Ovary (tissue), 9 donors: ENCODE measurements around the gene PXYLP1. TPM values are rescaled to one million over a fixed set of nuclear protein-coding genes. Genes with fewer than 3 reads are reported as not detected.

Experiments
- DNase-seq, 5 donors: peaks; one replicate each; pipeline ENCODE4 v3.0.0-alpha.2; 2019 to 2020
- H3K27ac ChIP-seq, 2 donors: fragments of 200-600 bp; one replicate each; pipeline versions ENCODE4 v1.5.1 to v1.8.0; 2019 to 2022
- H3K27me3 ChIP-seq: fragments of 200-600 bp; one replicate; pipeline ENCODE4 v1.8.0; 2022
- H3K36me3 ChIP-seq: fragments of 200-600 bp; sonication (generic); one replicate; pipeline ENCODE4 v1.5.1; 2019
- H3K4me1 ChIP-seq: one replicate; pipeline ENCODE4 v1.8.1; 2013; ENCODE audit warnings: mild to moderate bottlenecking, moderate library complexity; ENCODE audit not compliant: insufficient read depth
- H3K4me3 ChIP-seq: fragments of 200-600 bp; sonication (generic); one replicate; pipeline ENCODE4 v1.5.1; 2017
- H3K9me3 ChIP-seq, 2 donors: fragments of 200-600 bp in 1 of 2; sonication (generic) in 1 of 2; one replicate each; pipeline versions ENCODE4 v1.5.1 to v1.8.1; 2013 to 2019; ENCODE audit warnings: mild to moderate bottlenecking in 1 of 2, moderate library complexity in 1 of 2
- CTCF ChIP-seq, 3 donors: fragments of 450-650 bp in 2 of 3; fragments of 200-600 bp in 1 of 3; IDR thresholded peaks; one replicate each; pipeline versions ENCODE4 v1.5.1 to v1.8.0; 2016 to 2022; ENCODE audit warnings: antibody characterized with exemption in 3 of 3, mild to moderate bottlenecking in 1 of 3
- EP300 ChIP-seq: sonication (generic); formaldehyde crosslinking; IDR thresholded peaks from one replicate; pipeline ENCODE4 v1.6.1; 2017; ENCODE audit warnings: antibody characterized with exemption
- POLR2A ChIP-seq: fragments of 450-650 bp; IDR thresholded peaks from one replicate; pipeline ENCODE4 v1.6.1; 2017; ENCODE audit warnings: antibody characterized with exemption, mild to moderate bottlenecking, moderate library complexity
- WGBS, 3 donors: extraction: QIAGEN DNeasy Blood & Tissue Kit in 1 of 3; methylation state at CpG; one replicate each; pipeline versions ENCODE4 v1.1.5 to v1.1.7; 2013 to 2017; 5-methylcytosine and 5-hydroxymethylcytosine counted together
- intact Hi-C, 4 donors: fragments of 100-400 bp; cut with DNase I; formaldehyde crosslinking; loops; one replicate each; pipeline versions ENCODE4 v1.11.0 to v1.15.1; 2022 to 2023
- polyA plus RNA-seq, 2 donors: library from polyadenylated mRNA; stranded (reverse); fragments of 200-250 nt in 1 of 2; fragments of 350-450 nt in 1 of 2; fragmentation: Illumina TruSeq in 1 of 2; extraction: RNeasy Lipid Tissue Mini Kit (QIAGEN cat#74804) in 1 of 2; gene quantifications; one replicate each; pipeline ENCODE4 v1.2.3, GENCODE V29; 2013 to 2014
- total RNA-seq, 7 donors: library from RNA; depleted of rRNA in 2 of 7; stranded (reverse); fragments of >200 nt in 2 of 7; fragmentation: NEBNext Ultra II Directional in 3 of 7; extraction: Animal tissue kit (Norgen Biotek cat#: 25700) in 3 of 7; gene quantifications; one replicate each; pipeline versions ENCODE4 v1.1.0 to v1.2.4, GENCODE V29; 2016 to 2023
- donor health status: DM: no; HTN: no; CAD: no; lungs with moderate emphysema.
- donor health status: DM: no; HTN: no; CAD: no.
- donor health status: Bipolar disorder and iron deficiency.
- donor health status: DM: yes; HTN: yes; CAD: no.
- donor health status: DM: no; HTN: no; CAD: no.
- donor health status: DM: yes; HTN: yes; CAD: no.

Gene PXYLP1
- total and polyA plus RNA-seq, 9 donors: 6.5 to 23.0 (median 15.7) TPM

DNA sequence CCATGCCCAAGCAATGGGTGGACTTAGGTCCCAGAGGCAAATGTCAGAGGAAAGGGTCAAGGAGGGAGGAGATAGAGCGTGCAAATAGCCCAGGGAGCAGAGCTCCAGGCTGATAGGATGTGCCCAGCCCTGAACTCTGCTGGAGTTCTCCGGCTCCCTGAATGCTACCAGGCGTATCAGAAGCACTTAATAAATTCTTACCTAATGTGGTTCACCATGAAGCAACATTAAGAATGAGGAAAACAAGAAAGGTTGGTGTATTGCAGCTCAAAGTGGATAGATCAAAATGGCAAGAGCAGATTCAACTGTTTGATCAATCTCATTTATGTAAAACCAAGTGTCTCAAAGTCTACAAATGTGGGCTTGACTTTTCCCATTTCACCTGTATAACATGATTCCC lies 38.3 kb downstream of the PXYLP1 start:
- Histone ChIP-seq H3K9me3 (no peaks in the 10 kb centered on the region), H3K27ac (no peak overlapping the region), H3K27me3 (no peaks in the 10 kb centered on the region), H3K4me3 (no peak overlapping the region), H3K4me1 (no peaks in the 10 kb centered on the region), H3K36me3 (no peaks in the 10 kb centered on the region)
- WGBS, 3 donors: 89 to 95% (median 92%) methylated on average over 3 of the region's 3 CpGs
- no peak for TF ChIP-seq POLR2A
- TF ChIP-seq CTCF (IDR thresholded peaks at IDR 0.05): no peak
- no peak for TF ChIP-seq EP300
- intact Hi-C loops: no loop called here
- no peak for DNase-seq

- Histone ChIP-seq H3K4me3 (no peak overlapping the region), H3K27me3 (no peaks in the 10 kb centered on the region), H3K9me3 (no peaks in the 10 kb centered on the region), H3K4me1 (peaks cover 1% of the 10 kb centered on the region), H3K27ac (no peak overlapping the region), H3K36me3 (no peaks in the 10 kb centered on the region)
- DNase-seq: no peak
- intact Hi-C loops: no loop called here
- TF ChIP-seq CTCF (IDR thresholded peaks at IDR 0.05) (no peak), EP300 (no peak), POLR2A (no peak)
- WGBS, 3 donors: 91 to 96% (median 95%) methylated on average over 3 to 4 of the region's 4 CpGs
These were observed 39.8 kb downstream of the PXYLP1 start for GRCh38 chr3:141271279-141272030.

- TF ChIP-seq CTCF (IDR thresholded peaks at IDR 0.05) (no peak), POLR2A (no peak), EP300 (no peak)
- DNase-seq: no peak
- Histone ChIP-seq H3K27ac (no peak overlapping the region), H3K4me3 (no peak overlapping the region), H3K36me3 (no peaks in the 10 kb centered on the region), H3K27me3 (no peaks in the 10 kb centered on the region), H3K9me3 (no peaks in the 10 kb centered on the region), H3K4me1 (peaks cover 1% of the 10 kb centered on the region)
- WGBS, 3 donors: 97 to 98% (median 98%) methylated on average over 8 of the region's 8 CpGs
- intact Hi-C loops: no loop called here
These were observed 41.5 kb downstream of the PXYLP1 start for GRCh38 chr3:141272906-141273662.

DNA sequence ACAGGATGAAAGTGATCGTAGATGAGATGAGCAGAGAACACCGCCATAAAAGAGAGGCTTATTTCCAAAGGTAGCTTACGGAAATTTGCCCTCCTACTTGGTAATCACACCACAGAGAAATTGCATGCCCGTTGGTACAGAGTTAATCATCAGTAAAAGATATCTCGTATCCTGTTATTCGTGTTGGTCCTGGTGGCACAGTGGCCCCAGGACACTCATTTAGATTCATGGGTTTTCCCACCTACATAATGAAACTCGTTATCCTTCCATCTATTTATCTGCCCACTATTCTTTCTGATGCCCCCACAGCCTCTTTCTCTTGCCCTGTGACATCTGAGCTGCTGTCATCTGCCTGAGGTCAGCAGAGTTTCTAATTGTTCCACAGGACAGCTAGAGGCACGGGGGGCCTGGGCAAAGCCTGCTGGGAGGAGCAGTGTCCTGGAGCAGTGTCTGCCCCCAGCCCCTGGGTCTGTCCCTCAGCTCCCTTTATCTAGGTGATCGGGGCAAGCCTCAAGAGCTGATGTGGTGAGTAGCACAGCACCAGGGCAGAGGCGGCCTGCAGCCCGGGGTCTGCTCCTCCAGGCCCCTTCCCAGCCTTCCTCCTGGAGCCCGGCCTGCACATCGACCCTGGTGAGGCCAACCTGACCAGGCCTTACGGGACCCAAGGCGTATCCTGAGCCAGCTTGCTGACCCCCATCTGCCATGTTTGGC lies 42.2 kb downstream of the PXYLP1 start:
- H3K4me3 ChIP-seq: no peak overlapping the region
- H3K27ac ChIP-seq: no peak overlapping the region
- H3K36me3 ChIP-seq: no peaks in the 10 kb centered on the region
- no peaks in the 10 kb centered on the region for H3K27me3 ChIP-seq
- WGBS, 3 donors: 94 to 97% (median 95%) methylated on average over 15 of the region's 15 CpGs
- no peak for DNase-seq
- H3K9me3 ChIP-seq: no peaks in the 10 kb centered on the region
- intact Hi-C loops: no loop called here
- TF ChIP-seq EP300 (no peak), CTCF (IDR thresholded peaks at IDR 0.05) (no peak), POLR2A (no peak)
- H3K4me1 ChIP-seq: peaks cover 1% of the 10 kb centered on the region
